D341Med (cell line): ENCODE results near the gene CD58.

ENCODE experiments used
- DNase-seq: peaks from one replicate; pipeline ENCODE4 v3.0.0; 2012; ENCODE audit warnings: low spot score

Gene CD58

GRCh38 chr1:116466810-116467557 lies 103.8 kb downstream of the CD58 start:
- no peak for DNase-seq

GRCh38 chr1:116465845-116466685 lies 104.8 kb downstream of the CD58 start:
- no peak for DNase-seq

- DNase-seq: no peak
Observed at GRCh38 chr1:116465477-116465844, 105.4 kb downstream of the CD58 start.
